H1 (cell line): ENCODE data around the gene CDH2. TPM values are rescaled to one million over a fixed set of nuclear protein-coding genes. Genes with fewer than 3 reads are reported as not detected.

Source experiments
- CTCF ChIA-PET: fragments of 300-600 bp; sonication (Branson Sonifier 250); formaldehyde crosslinking; loops from one replicate; lab custom pipeline; 2021; ENCODE audit not compliant: partially characterized antibody; lab: Charles Lee
- POLR2A ChIA-PET: fragments of 300-600 bp; sonication (Branson Sonifier 250); formaldehyde crosslinking; loops from one replicate; lab custom pipeline; 2021; ENCODE audit warnings: inconsistent platforms; ENCODE audit not compliant: partially characterized antibody; lab: Charles Lee
- DNase-seq, 2 experiments: peaks; one replicate each; pipeline versions ENCODE4 v3.0.0 to v3.0.0-alpha.2; 2010 to 2022; ENCODE audit warnings: low spot score in 2 of 2, low read depth in 1 of 2, mixed read lengths in 1 of 2
- FAIRE-seq: peaks from 2 replicates; lab custom pipeline; 2011; peaks lifted over from hg19 to GRCh38; lab: Jason Lieb, UNC
- H2AFZ ChIP-seq: 2 replicates; pipeline ENCODE4 v1.8.1; 2012; ENCODE audit warnings: low read length, inconsistent platforms
- H2AK5ac ChIP-seq: 2 replicates; pipeline ENCODE4 v1.6.1; 2013; ENCODE audit warnings: low read depth, low read length
- H2BK120ac ChIP-seq: replicated peaks from 2 replicates; pipeline ENCODE3; 2013; ENCODE audit warnings: low read depth, low read length, inconsistent platforms
- H2BK12ac ChIP-seq: 2 replicates; pipeline ENCODE4 v1.6.1; 2013; ENCODE audit warnings: low read depth, low read length
- H2BK15ac ChIP-seq: 2 replicates; pipeline ENCODE4 v1.6.1; 2013; ENCODE audit warnings: low read length
- H2BK20ac ChIP-seq: 2 replicates; pipeline ENCODE4 v1.6.1; 2013; ENCODE audit warnings: low read length
- H2BK5ac ChIP-seq: 2 replicates; pipeline ENCODE4 v1.6.1; 2013; ENCODE audit warnings: low read depth, low read length
- H3K14ac ChIP-seq: 2 replicates; pipeline ENCODE4 v1.6.1; 2013; ENCODE audit warnings: inconsistent platforms; ENCODE audit not compliant: insufficient read length
- H3K18ac ChIP-seq: 2 replicates; pipeline ENCODE4 v1.6.1; 2013; ENCODE audit warnings: low read length; ENCODE audit errors: extremely low read depth
- H3K23ac ChIP-seq: 2 replicates; pipeline ENCODE4 v1.6.1; 2013; ENCODE audit warnings: inconsistent platforms; ENCODE audit not compliant: insufficient read length
- H3K23me2 ChIP-seq: 2 replicates; pipeline ENCODE4 v1.6.1; 2013; ENCODE audit warnings: low read depth, low read length
- H3K27ac ChIP-seq: 2 replicates; pipeline ENCODE4 v1.6.1; 2011; ENCODE audit warnings: low read depth, low read length, inconsistent platforms
- H3K27me3 ChIP-seq, 4 experiments: replicated peaks in 1 of 4; 1 replicate in 1 of 4; 2 replicates in 3 of 4; pipeline versions ENCODE4 v1.6.1 to v1.8.1; 2011 to 2013; ENCODE audit warnings: low read length in 3 of 4, mild to moderate bottlenecking in 3 of 4, inconsistent platforms in 2 of 4, mixed read lengths in 2 of 4, moderate library complexity in 1 of 4; ENCODE audit not compliant: control insufficient read depth in 3 of 4, insufficient read depth in 3 of 4; ENCODE audit errors: extremely low read depth in 1 of 4
- H3K36me3 ChIP-seq, 4 experiments: 2 replicates each; pipeline versions ENCODE4 v1.6.1 to v1.8.1; 2011 to 2013; ENCODE audit warnings: mild to moderate bottlenecking in 4 of 4, low read length in 3 of 4, moderate library complexity in 2 of 4, control low read depth in 1 of 4, inconsistent platforms in 1 of 4; ENCODE audit not compliant: insufficient read depth in 4 of 4, control insufficient read depth in 2 of 4
- H3K4ac ChIP-seq: replicated peaks from 2 replicates; pipeline ENCODE3; 2013; ENCODE audit warnings: low read length, low read depth, mixed read lengths, inconsistent platforms; ENCODE audit not compliant: insufficient read length
- H3K4me1 ChIP-seq, 4 experiments: replicated peaks in 1 of 4; 1 replicate in 1 of 4; 2 replicates in 3 of 4; pipeline versions ENCODE4 v1.6.1 to v1.8.1; 2011 to 2013; ENCODE audit warnings: low read length in 3 of 4, inconsistent platforms in 2 of 4, mixed read lengths in 1 of 4; ENCODE audit not compliant: insufficient read depth in 4 of 4, control insufficient read depth in 3 of 4
- H3K4me2 ChIP-seq, 2 experiments: 2 replicates each; pipeline versions ENCODE4 v1.6.1 to v1.8.1; 2011 to 2013; ENCODE audit warnings: low read depth in 2 of 2, low read length in 2 of 2, control low read depth in 1 of 2, inconsistent platforms in 1 of 2, mild to moderate bottlenecking in 1 of 2; ENCODE audit not compliant: insufficient read depth in 1 of 2
- H3K4me3 ChIP-seq, 4 experiments: fragments of 200-600, 300-600 bp in 1 of 4; sonication (generic), shearing (Covaris generic), sonication (Bioruptor Twin) in 1 of 4; 2 replicates each; pipeline versions ENCODE4 v1.5.1 to v1.8.1; 2011 to 2016; ENCODE audit warnings: low read length in 4 of 4, low read depth in 3 of 4, control low read depth in 2 of 4, inconsistent platforms in 2 of 4, mild to moderate bottlenecking in 2 of 4, mixed read lengths in 1 of 4, moderate library complexity in 1 of 4; ENCODE audit not compliant: insufficient read depth in 2 of 4; ENCODE audit errors: extremely low read depth in 1 of 4
- H3K56ac ChIP-seq: replicated peaks from 2 replicates; pipeline ENCODE3; 2013; ENCODE audit warnings: low read depth, mild to moderate bottlenecking, mixed read lengths, low read length, inconsistent platforms; ENCODE audit not compliant: insufficient read length
- H3K79me1 ChIP-seq: 2 replicates; pipeline ENCODE4 v1.6.1; 2013; ENCODE audit warnings: low read depth, low read length, control low read depth
- H3K79me2 ChIP-seq, 2 experiments: 2 replicates each; pipeline versions ENCODE4 v1.6.1 to v1.8.1; 2012 to 2013; ENCODE audit warnings: low read length in 2 of 2, mild to moderate bottlenecking in 2 of 2, inconsistent platforms in 1 of 2; ENCODE audit not compliant: insufficient read depth in 2 of 2, control insufficient read depth in 1 of 2
- H3K9ac ChIP-seq, 4 experiments: replicated peaks in 1 of 4; 1 replicate in 1 of 4; 2 replicates in 3 of 4; pipeline versions ENCODE4 v1.6.1 to v1.8.1; 2011 to 2013; ENCODE audit warnings: low read depth in 3 of 4, low read length in 3 of 4, control low read depth in 2 of 4, mild to moderate bottlenecking in 2 of 4, moderate library complexity in 2 of 4, inconsistent platforms in 1 of 4; ENCODE audit errors: extremely low read depth in 1 of 4
- H3K9me3 ChIP-seq, 2 experiments: 2 replicates each; pipeline versions ENCODE4 v1.6.1 to v1.8.1; 2012 to 2013; ENCODE audit warnings: mild to moderate bottlenecking in 2 of 2, moderate library complexity in 2 of 2, control low read depth in 1 of 2, inconsistent platforms in 1 of 2, low read depth in 1 of 2, low read length in 1 of 2, mixed read lengths in 1 of 2; ENCODE audit not compliant: insufficient read depth in 2 of 2
- H4K20me1 ChIP-seq, 2 experiments: replicated peaks in 1 of 2; 2 replicates each; pipeline versions ENCODE3 to v1.8.1; 2011 to 2013; ENCODE audit warnings: inconsistent platforms in 2 of 2, low read length in 2 of 2, mild to moderate bottlenecking in 1 of 2; ENCODE audit not compliant: insufficient read depth in 2 of 2, control insufficient read depth in 1 of 2
- H4K5ac ChIP-seq: 2 replicates; pipeline ENCODE4 v1.6.1; 2013; ENCODE audit warnings: low read length, low read depth, mixed read lengths, inconsistent platforms; ENCODE audit not compliant: insufficient read length
- H4K8ac ChIP-seq: 2 replicates; pipeline ENCODE4 v1.8.0; 2013; ENCODE audit warnings: mild to moderate bottlenecking, moderate library complexity, low read length, inconsistent platforms; ENCODE audit not compliant: insufficient read depth; ENCODE audit errors: extremely low read depth
- H4K91ac ChIP-seq: replicated peaks from 2 replicates; pipeline ENCODE3; 2013; ENCODE audit warnings: low read length, mixed read lengths, inconsistent platforms; ENCODE audit not compliant: insufficient read length
- ATF2 ChIP-seq: IDR thresholded peaks from 2 replicates; pipeline ENCODE4 v1.6.1; 2012; ENCODE audit warnings: low read length, inconsistent platforms
- BCL11A ChIP-seq, 2 experiments: IDR thresholded peaks; one replicate each; pipeline ENCODE4 v1.6.1; 2011; ENCODE audit warnings: low read depth in 2 of 2, low read length in 2 of 2, mild to moderate bottlenecking in 2 of 2
- CEBPB ChIP-seq: IDR thresholded peaks from 2 replicates; pipeline ENCODE4 v1.6.1; 2012; ENCODE audit warnings: low read depth, low read length
- E2F6 ChIP-seq: IDR thresholded peaks from 2 replicates; pipeline ENCODE4 v1.6.1; 2012; ENCODE audit warnings: inconsistent platforms
- GTF2F1 ChIP-seq: IDR thresholded peaks from 2 replicates; pipeline ENCODE4 v1.6.1; 2012; ENCODE audit warnings: low read depth, low read length, improper control_type of control experiment, borderline replicate concordance
- KDM1A ChIP-seq: fragments of 200-600, 300-600 bp; sonication (generic); IDR thresholded peaks from 2 replicates; pipeline ENCODE4 v1.7.1; 2016; ENCODE audit warnings: mild to moderate bottlenecking, low read length, borderline replicate concordance
- PHF8 ChIP-seq: fragments of 200-600 bp; sonication (generic); conservative IDR thresholded peaks from 2 replicates; pipeline ENCODE4 v1.7.1; 2012; ENCODE audit warnings: low read depth, mild to moderate bottlenecking, inconsistent platforms, low read length, moderate library complexity
- POLR2AphosphoS5 ChIP-seq: IDR thresholded peaks from 2 replicates; pipeline ENCODE4 v1.6.1; 2011; ENCODE audit warnings: low read depth, low read length
- RBBP5 ChIP-seq: IDR thresholded peaks from 2 replicates; pipeline ENCODE4 v1.7.1; 2012; ENCODE audit warnings: low read depth, mild to moderate bottlenecking, inconsistent platforms, low read length, moderate library complexity, borderline replicate concordance
- SIN3A ChIP-seq, 2 experiments: IDR thresholded peaks in 1 of 2; conservative IDR thresholded peaks in 1 of 2; 2 replicates each; pipeline ENCODE4 v1.6.1; 2011 to 2012; ENCODE audit warnings: low read length in 2 of 2, improper control_type of control experiment in 1 of 2, low read depth in 1 of 2, mild to moderate bottlenecking in 1 of 2
- SIX5 ChIP-seq: IDR thresholded peaks from 2 replicates; pipeline ENCODE4 v1.6.1; 2011; ENCODE audit warnings: mild to moderate bottlenecking, low read depth, low read length
- SRF ChIP-seq: IDR thresholded peaks from 2 replicates; pipeline ENCODE4 v1.6.1; 2011; ENCODE audit warnings: mild to moderate bottlenecking, low read depth, low read length, moderate library complexity
- WGBS, 2 experiments: shearing (Covaris generic) in 1 of 2; methylation state at CpG; one replicate each; pipeline versions ENCODE4 v1.1.6 to v1.1.7; 2013 to 2015; ENCODE audit warnings: low lambda C conversion rate in 2 of 2, mixed read lengths in 2 of 2, inconsistent platforms in 1 of 2, low coverage in 1 of 2, missing lambda C conversion rate in 1 of 2; ENCODE audit not compliant: insufficient replicate concordance in 2 of 2, insufficient coverage in 1 of 2, insufficient read length in 1 of 2; ENCODE audit errors: extremely low coverage in 1 of 2, missing lambda C conversion rate in 1 of 2; 5-methylcytosine and 5-hydroxymethylcytosine counted together
- polyA plus RNA-seq, 7 experiments: library from polyadenylated mRNA; depleted of rRNA in 3 of 7; stranded (reverse) in 5 of 7; unstranded in 2 of 7; fragments of >200 nt in 5 of 7; fragments of 200-250 nt in 2 of 7; gene quantifications; 1 replicate in 5 of 7; 2 replicates in 1 of 7; 4 replicates in 1 of 7; pipeline versions ENCODE4 v1.2.1 to v1.2.3, GENCODE V29; 2011 to 2013; ENCODE audit warnings: missing spikeins in 2 of 7, mixed read lengths in 2 of 7
- total RNA-seq: library from RNA; stranded (reverse); fragmentation: NEBNext Ultra II Directional; extraction: Animal tissue kit (Norgen Biotek cat#: 25700); gene quantifications from 2 replicates; pipeline ENCODE4 v1.2.1, GENCODE V29; 2021

CDH2 gene
- total and polyA plus RNA-seq, 2 of the 8 experiments (the other 6 are each of a cell fraction or from before 2014, with no cell fraction given), result 15.0 to 56.5 TPM

GRCh38 chr18:28127228-28127627 lies 49.7 kb downstream of the CDH2 start:
- H3K27ac ChIP-seq, result no peak overlapping the region
- no peak overlapping the region for H2BK15ac ChIP-seq
- H3K4me3 ChIP-seq, result no peak overlapping the region
- no peak overlapping the region for H3K14ac ChIP-seq
- H3K79me1 ChIP-seq, result no peaks in the 10 kb centered on the region
- no peak overlapping the region for H2BK12ac ChIP-seq
- no peak overlapping the region for H3K4me2 ChIP-seq
- no peak overlapping the region for H3K4ac ChIP-seq
- no peaks in the 10 kb centered on the region for H3K79me2 ChIP-seq
- no peaks in the 10 kb centered on the region for H3K9me3 ChIP-seq
- H3K23ac ChIP-seq, result no peak overlapping the region
- FAIRE-seq (no peak), DNase-seq (no peak)
- H3K56ac ChIP-seq, result no peak overlapping the region
- H2BK20ac ChIP-seq, result no peak overlapping the region
- no peak overlapping the region for H2BK120ac ChIP-seq
- no peak overlapping the region for H4K5ac ChIP-seq
- H4K91ac ChIP-seq, result no peak overlapping the region
- H3K4me1 ChIP-seq, result peaks cover 0 to 6% (median 0%) of the 10 kb centered on the region in 4 experiments; a peak in 2 of 7 replicates
- H4K20me1 ChIP-seq, result no peaks in the 10 kb centered on the region
- no peak overlapping the region for H4K8ac ChIP-seq
- WGBS, 2 experiments, result 97% methylated on average over 6 of the region's 6 CpGs; no CpG with 5 or more reads in 1 of the 2 experiments
- H3K18ac ChIP-seq, result no peak overlapping the region
- H3K9ac ChIP-seq, result no peak overlapping the region
- H3K36me3 ChIP-seq, result no peaks in the 10 kb centered on the region
- POLR2A ChIA-PET, result no interaction called here
- H2AFZ ChIP-seq, result no peak overlapping the region
- CTCF ChIA-PET, result interaction anchor here (0.7 kb wide), 1 partner anchor 797 kb away, joined by 3 read pairs; no protein-coding TSS in a partner anchor
- H3K27me3 ChIP-seq, result no peaks in the 10 kb centered on the region
- no peaks in the 10 kb centered on the region for H3K23me2 ChIP-seq
- H2BK5ac ChIP-seq, result no peak overlapping the region
- no peak overlapping the region for H2AK5ac ChIP-seq
- TF ChIP-seq GTF2F1, result no peak
- TF ChIP-seq CEBPB, result no peak
- TF ChIP-seq ATF2, result no peak
- no peak for TF ChIP-seq SIX5
- TF ChIP-seq SIN3A (conservative IDR thresholded peaks at IDR 0.05 in 1 of 2, IDR thresholded peaks at IDR 0.05 in 1 of 2; ENCODE audit: low read depth in 1 of 2, low read length in 2 of 2), result no peak
- TF ChIP-seq KDM1A, result no peak
- TF ChIP-seq E2F6, result no peak
- no peak for TF ChIP-seq BCL11A (IDR thresholded peaks at IDR 0.05; ENCODE audit: low read depth in 2 of 2, low read length in 2 of 2)
- no peak for TF ChIP-seq POLR2AphosphoS5
- TF ChIP-seq RBBP5, result no peak
- no peak for TF ChIP-seq PHF8
- TF ChIP-seq SRF, result no peak
